GM19193 (cell line): ENCODE results near the gene MINPP1.

Experiments used
- POLR2A ChIP-seq: IDR thresholded peaks from 4 replicates; pipeline ENCODE4 v1.6.1; 2011; ENCODE audit not compliant: insufficient read depth, insufficient read length; ENCODE audit errors: extremely low read depth

The MINPP1 gene

DNA sequence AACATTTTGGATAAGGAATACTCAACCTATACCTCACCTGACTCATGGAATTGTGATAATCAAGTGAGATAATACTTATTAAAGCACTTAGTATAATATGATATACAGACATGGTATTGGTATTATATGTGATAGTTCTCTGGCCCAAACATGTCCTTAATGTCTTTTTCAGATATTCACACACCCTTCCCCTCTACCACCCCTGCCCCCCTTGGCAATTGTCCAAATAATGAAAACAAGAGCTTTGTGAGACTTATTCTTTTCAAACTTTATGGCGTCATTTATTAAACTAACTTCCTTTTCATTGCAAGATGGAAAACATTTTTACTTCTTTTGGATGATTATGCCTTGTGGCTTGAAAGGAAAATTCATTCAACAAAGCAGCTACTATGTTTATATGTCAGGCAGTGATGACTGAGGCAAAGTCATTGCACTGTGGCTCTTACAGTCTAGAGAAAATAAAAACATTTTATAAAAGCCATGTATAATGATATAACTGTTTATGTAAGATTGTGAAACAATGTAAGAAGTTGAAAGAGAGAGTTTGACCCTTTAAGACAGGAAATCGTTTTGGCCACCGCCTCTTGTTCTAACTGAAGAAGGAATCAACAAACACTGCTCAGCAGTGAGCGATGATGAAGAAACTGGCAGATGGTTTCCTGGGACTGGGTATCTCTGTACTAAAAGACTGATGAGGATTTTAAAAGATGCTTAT, 27.4 kb downstream of the MINPP1 start:
- TF ChIP-seq POLR2A: no peak

GRCh38 chr10:87532696-87533095, 28.0 kb downstream of the MINPP1 start:
- TF ChIP-seq POLR2A: no peak

DNA sequence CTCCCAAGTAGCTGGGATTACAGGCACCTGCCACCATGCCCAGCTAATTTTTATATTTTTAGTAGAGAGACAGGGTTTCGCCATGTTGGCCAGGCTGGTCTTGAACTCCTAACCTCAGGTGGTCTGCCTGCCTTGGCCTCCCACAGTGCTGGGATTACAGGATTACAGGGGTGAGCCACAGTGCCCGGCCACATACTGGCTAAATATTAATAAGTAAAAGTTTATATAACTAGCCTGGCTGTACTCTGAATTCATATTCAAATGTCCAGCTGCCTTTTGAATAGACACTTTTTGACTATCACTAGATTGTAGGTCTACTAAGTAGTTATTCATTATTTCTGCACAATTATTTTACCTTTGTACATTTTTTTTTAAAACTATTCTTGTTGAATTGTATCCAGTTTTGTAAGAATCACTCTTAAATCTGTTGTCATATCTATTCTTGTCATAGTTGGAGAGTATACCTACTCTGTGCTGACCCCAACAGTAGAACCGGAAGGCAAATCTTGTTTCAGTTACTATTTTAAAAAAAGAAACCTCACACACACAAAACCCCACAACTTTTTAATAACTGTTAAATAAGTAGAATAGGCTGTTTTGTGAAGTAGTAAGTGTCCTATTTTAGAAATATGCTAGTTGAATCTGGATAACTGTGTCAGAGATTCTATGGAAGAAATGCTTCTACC, 29.6 kb downstream of the MINPP1 start:
- no peak for TF ChIP-seq POLR2A

DNA sequence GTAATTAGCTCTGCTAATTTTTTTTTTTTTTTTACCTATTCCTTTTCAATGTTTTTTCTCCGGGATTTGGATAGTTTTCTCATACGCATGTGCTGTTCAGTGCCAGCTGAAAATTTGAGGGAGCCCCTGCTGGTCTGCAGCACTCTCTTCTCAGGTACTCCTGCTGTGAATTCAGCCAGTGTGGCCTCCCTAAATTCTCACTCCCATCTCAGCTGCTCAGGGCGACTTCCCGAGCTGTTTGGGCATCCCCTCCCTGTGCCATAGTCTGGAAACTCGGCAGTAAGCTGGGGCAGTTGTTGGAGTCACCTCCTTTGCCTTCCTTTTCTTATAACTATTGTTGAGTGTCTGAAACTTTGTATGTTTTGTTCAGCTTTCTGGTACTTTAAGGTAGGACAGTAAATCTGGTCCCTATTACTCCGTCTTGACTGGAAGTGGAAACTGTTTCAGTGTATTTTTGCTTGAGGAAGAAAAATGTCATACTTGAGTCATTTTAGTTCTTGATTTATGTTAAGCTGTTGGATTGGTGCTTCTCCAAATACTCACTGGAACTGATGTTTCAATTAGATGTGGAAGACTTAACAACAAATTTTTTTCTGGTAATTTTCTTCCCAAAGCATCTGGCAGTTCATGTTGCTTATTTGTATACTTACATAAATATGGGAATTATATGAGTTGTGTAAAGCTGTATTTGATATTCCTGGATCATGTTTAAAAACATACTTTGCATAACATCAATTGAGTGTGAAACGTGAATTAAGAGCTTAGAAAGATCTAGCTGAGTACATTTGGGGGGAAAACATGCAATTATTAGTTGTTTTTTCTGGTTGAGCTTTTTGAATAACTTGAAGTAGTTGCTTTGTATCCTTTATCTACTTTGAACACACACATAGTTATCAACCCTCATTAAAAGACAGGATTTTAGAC, 33.7 kb downstream of the MINPP1 start:
- TF ChIP-seq POLR2A: no peak

- TF ChIP-seq POLR2A: no peak
These were observed 36.4 kb downstream of the MINPP1 start for GRCh38 chr10:87541114-87541513.

- no peak for TF ChIP-seq POLR2A
These were observed 40.0 kb downstream of the MINPP1 start for GRCh38 chr10:87544721-87545120.

DNA sequence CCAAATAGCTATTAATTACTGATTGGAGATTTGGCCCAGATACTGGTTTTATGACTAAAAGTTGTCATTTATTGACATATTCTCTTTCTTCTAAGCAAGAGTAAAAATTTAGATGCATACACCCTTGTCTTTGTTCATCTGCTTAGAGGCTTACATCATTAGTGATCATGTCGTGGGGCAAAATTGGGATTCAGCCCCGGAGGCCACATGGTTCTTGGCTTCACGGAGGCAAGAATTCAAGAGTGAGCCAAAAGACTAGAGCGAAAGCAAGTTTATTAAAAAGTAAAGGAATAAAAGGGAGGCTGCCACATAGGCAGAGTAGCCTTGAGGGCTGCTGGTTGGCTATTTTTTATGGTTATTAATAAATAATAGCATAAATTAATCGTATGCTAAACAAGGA, 41.1 kb downstream of the MINPP1 start:
- no peak for TF ChIP-seq POLR2A

DNA sequence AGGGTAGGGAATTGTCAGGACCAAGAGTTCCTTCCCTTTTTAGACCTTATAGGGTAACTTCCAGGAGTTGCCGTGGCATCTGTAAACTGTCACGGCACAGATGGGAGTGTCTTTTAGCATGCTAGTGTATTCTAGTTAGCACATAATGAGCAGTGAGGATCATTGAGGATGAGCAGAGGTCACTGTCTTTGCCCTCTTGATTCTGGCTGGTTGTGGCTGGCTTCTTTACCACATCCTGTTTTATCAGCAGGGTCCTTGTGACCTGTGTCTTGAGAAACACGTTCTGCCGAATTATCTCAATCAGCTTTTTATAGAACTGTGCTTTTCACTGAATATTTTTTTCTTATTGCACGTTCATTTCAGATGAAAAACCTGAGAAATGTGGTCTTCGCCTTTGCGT, 41.5 kb downstream of the MINPP1 start:
- no peak for TF ChIP-seq POLR2A

DNA sequence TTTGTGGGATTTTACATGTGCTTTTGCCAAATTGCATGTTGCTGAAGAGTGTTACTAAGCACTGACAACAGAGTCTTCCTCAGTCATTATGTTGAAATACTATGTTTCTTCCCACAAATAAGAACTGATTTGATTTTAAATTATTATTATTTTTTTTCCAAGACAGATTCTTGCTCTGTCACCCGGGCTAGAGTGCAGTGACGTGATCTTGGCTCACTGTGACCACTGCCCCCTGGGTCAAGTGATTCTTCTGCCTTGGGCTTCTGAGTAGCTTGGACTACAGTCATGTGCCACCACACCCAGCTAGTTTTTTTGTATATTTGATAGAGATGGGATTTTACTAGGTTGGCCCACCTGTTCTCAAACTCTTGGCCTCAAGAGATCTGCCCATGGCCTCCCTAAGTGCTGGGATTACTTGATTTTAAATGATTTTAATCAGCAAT, 42.3 kb downstream of the MINPP1 start:
- TF ChIP-seq POLR2A: no peak

DNA sequence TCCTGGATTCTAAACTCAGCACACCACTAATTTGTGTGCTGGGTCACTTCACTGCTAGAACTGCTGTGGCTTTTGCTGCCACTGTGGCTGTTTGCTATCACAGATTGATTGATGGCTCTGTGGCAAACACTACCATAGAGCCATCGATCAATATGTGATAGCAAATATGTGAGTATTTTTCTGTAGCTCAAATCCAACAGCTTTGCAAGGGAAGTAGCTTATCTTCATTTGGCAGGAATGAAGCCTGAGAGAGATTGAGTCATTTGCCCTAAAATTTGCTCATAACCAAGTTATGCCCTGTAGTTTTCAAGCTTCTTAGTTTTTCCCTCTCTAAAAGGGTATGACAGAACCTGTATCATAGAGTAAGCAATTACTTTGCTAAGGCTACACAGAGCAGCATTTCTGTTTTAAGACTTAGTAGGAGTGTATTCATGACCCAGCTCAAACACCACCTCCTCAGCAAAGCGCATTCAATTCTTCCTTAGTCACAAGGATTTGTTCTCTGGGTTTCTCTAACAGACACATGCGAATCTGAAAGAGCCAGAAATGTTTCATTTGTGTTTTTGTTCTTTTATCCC, 43.1 kb downstream of the MINPP1 start:
- TF ChIP-seq POLR2A: no peak

- TF ChIP-seq POLR2A: no peak
These were observed 46.0 kb downstream of the MINPP1 start for GRCh38 chr10:87550741-87551140.

GRCh38 chr10:87551326-87551725, 46.6 kb downstream of the MINPP1 start:
- TF ChIP-seq POLR2A: no peak

- TF ChIP-seq POLR2A: no peak
These were observed 47.7 kb downstream of the MINPP1 start for GRCh38 chr10:87552248-87552929.

- no peak for TF ChIP-seq POLR2A
These were observed 52.7 kb downstream of the MINPP1 start for GRCh38 chr10:87557409-87557808.

GRCh38 chr10:87558333-87558732, 53.6 kb downstream of the MINPP1 start:
- TF ChIP-seq POLR2A: no peak

GRCh38 chr10:87559392-87559791, 54.7 kb downstream of the MINPP1 start:
- no peak for TF ChIP-seq POLR2A
